MM.1S (cell line): Measurements from ENCODE around the gene TGFBR3.
A peak's percentile ranks its signal among the peaks of the same experiment; 100 is the strongest.

Experiments
- DNase-seq: peaks from one replicate; pipeline ENCODE4 v3.0.0-alpha.2; 2015
- H2AFZ ChIP-seq: fragments of 300-600 bp; sonication (generic); 2 replicates; pipeline ENCODE4 v1.6.0; 2016; ENCODE audit warnings: antibody characterized with exemption, low read length
- H3F3A ChIP-seq: fragments of 300-600 bp; sonication (generic); 2 replicates; pipeline ENCODE4 v1.6.1; 2016; ENCODE audit warnings: mild to moderate bottlenecking, antibody characterized with exemption, low read length, moderate library complexity, mixed read lengths; ENCODE audit not compliant: insufficient read depth
- H3K27ac ChIP-seq: fragments of 300-600 bp; sonication (generic); 2 replicates; pipeline ENCODE4 v1.5.1; 2016; ENCODE audit warnings: mild to moderate bottlenecking, low read length
- H3K27me3 ChIP-seq: fragments of 300-600 bp; sonication (generic); replicated peaks from 2 replicates; pipeline ENCODE4 v1.6.0; 2016; ENCODE audit warnings: low read length; ENCODE audit not compliant: insufficient read depth
- H3K36me3 ChIP-seq: fragments of 300-600 bp; sonication (generic); replicated peaks from 2 replicates; pipeline ENCODE4 v1.6.1; 2016; ENCODE audit warnings: mild to moderate bottlenecking, low read length, mixed read lengths; ENCODE audit not compliant: insufficient read depth
- H3K4me1 ChIP-seq: fragments of 300-600 bp; sonication (generic); 2 replicates; pipeline ENCODE4 v1.6.1; 2016; ENCODE audit warnings: low read length, mixed read lengths
- H3K4me2 ChIP-seq: fragments of 300-600 bp; sonication (generic); 2 replicates; pipeline ENCODE4 v1.6.0; 2016; ENCODE audit warnings: low read depth, low read length
- H3K4me3 ChIP-seq: fragments of 300-600 bp; sonication (generic); 2 replicates; pipeline ENCODE4 v1.5.1; 2016; ENCODE audit warnings: low read length, mixed read lengths
- H3K79me2 ChIP-seq: fragments of 300-600 bp; sonication (generic); 2 replicates; pipeline ENCODE4 v1.6.1; 2016; ENCODE audit warnings: mixed run types, low read length, mixed read lengths
- H3K9ac ChIP-seq: fragments of 300-600 bp; sonication (generic); 2 replicates; pipeline ENCODE4 v1.6.1; 2016; ENCODE audit warnings: low read length, mixed read lengths
- H3K9me2 ChIP-seq: fragments of 300-600 bp; sonication (generic); replicated peaks from 2 replicates; pipeline ENCODE4 v1.6.1; 2016; ENCODE audit warnings: mild to moderate bottlenecking, low read length, mixed read lengths; ENCODE audit not compliant: insufficient read depth
- H3K9me3 ChIP-seq: fragments of 300-600 bp; sonication (generic); replicated peaks from 2 replicates; pipeline ENCODE4 v1.6.1; 2016; ENCODE audit warnings: mild to moderate bottlenecking, low read length, mixed read lengths; ENCODE audit not compliant: insufficient read depth
- H4K20me1 ChIP-seq: fragments of 300-600 bp; sonication (generic); 2 replicates; pipeline ENCODE4 v1.6.1; 2016; ENCODE audit warnings: mild to moderate bottlenecking, low read length, moderate library complexity, mixed read lengths; ENCODE audit not compliant: insufficient read depth
- CTCF ChIP-seq: fragments of 300-600 bp; sonication (generic); IDR thresholded peaks from 2 replicates; pipeline ENCODE4 v1.5.1; 2016; ENCODE audit warnings: antibody characterized with exemption, low read length, mixed read lengths
- EZH2 ChIP-seq: fragments of 300-600 bp; sonication (generic); optimal IDR thresholded peaks from 2 replicates; pipeline ENCODE3; 2017; ENCODE audit warnings: low read depth, mild to moderate bottlenecking, antibody characterized with exemption, low read length, mixed read lengths
- EZH2phosphoT487 ChIP-seq: fragments of 300-600 bp; sonication (generic); IDR thresholded peaks from 2 replicates; pipeline ENCODE4 v1.6.1; 2018; ENCODE audit warnings: antibody characterized with exemption, low read length

The TGFBR3 gene

GRCh38 chr1:91732291-91733107, 153.5 kb downstream of the TGFBR3 start:
- Histone ChIP-seq H3K79me2 (no peaks in the 10 kb centered on the region), H3K9me3 (no peaks in the 10 kb centered on the region), H2AFZ (no peak overlapping the region), H3K27ac (no peak overlapping the region), H3K27me3 (no peaks in the 10 kb centered on the region), H3K4me3 (no peak overlapping the region), H4K20me1 (no peaks in the 10 kb centered on the region), H3K36me3 (no peaks in the 10 kb centered on the region), H3F3A (no peaks in the 10 kb centered on the region), H3K4me1 (peaks cover 14% of the 10 kb centered on the region), H3K4me2 (peak overlapping the region; percentile 42), H3K9ac (no peak overlapping the region), H3K9me2 (no peaks in the 10 kb centered on the region)
- no peak for DNase-seq
- TF ChIP-seq EZH2 = no peak

GRCh38 chr1:91731815-91732214, 154.1 kb downstream of the TGFBR3 start:
- H3K4me3 ChIP-seq = no peak overlapping the region
- no peaks in the 10 kb centered on the region for H3F3A ChIP-seq
- H3K4me1 ChIP-seq = peaks cover 14% of the 10 kb centered on the region
- peak overlapping the region; percentile 42 for H3K4me2 ChIP-seq
- no peak overlapping the region for H2AFZ ChIP-seq
- H3K9ac ChIP-seq = no peak overlapping the region
- no peaks in the 10 kb centered on the region for H3K9me3 ChIP-seq
- H3K36me3 ChIP-seq = no peaks in the 10 kb centered on the region
- no peaks in the 10 kb centered on the region for H3K27me3 ChIP-seq
- TF ChIP-seq EZH2phosphoT487 (no peak), CTCF (no peak), EZH2 (no peak)
- no peaks in the 10 kb centered on the region for H4K20me1 ChIP-seq
- peak; percentile 52 for DNase-seq
- no peak overlapping the region for H3K27ac ChIP-seq
- H3K9me2 ChIP-seq = no peaks in the 10 kb centered on the region
- no peaks in the 10 kb centered on the region for H3K79me2 ChIP-seq

GRCh38 chr1:91730801-91731732, 154.9 kb downstream of the TGFBR3 start:
- no peak overlapping the region for H3K4me3 ChIP-seq
- H3K9ac ChIP-seq = no peak overlapping the region
- H3K79me2 ChIP-seq = no peaks in the 10 kb centered on the region
- no peaks in the 10 kb centered on the region for H3K9me2 ChIP-seq
- peak overlapping the region; percentile 42 for H3K4me2 ChIP-seq
- H2AFZ ChIP-seq = no peak overlapping the region
- no peaks in the 10 kb centered on the region for H4K20me1 ChIP-seq
- TF ChIP-seq EZH2 = no peak
- TF ChIP-seq CTCF = no peak
- no peak for TF ChIP-seq EZH2phosphoT487
- no peaks in the 10 kb centered on the region for H3K36me3 ChIP-seq
- H3K4me1 ChIP-seq = peaks cover 14% of the 10 kb centered on the region
- no peaks in the 10 kb centered on the region for H3F3A ChIP-seq
- no peak for DNase-seq
- no peaks in the 10 kb centered on the region for H3K9me3 ChIP-seq
- H3K27me3 ChIP-seq = no peaks in the 10 kb centered on the region
- H3K27ac ChIP-seq = no peak overlapping the region
